H1 (cell line): ENCODE results near the gene SNX3. TPM values are rescaled to one million over a fixed set of nuclear protein-coding genes. Genes with fewer than 3 reads are reported as not detected.

Source experiments
- CTCF ChIA-PET: fragments of 300-600 bp; sonication (Branson Sonifier 250); formaldehyde crosslinking; loops from one replicate; lab custom pipeline; 2021; ENCODE audit not compliant: partially characterized antibody; lab: Charles Lee
- POLR2A ChIA-PET: fragments of 300-600 bp; sonication (Branson Sonifier 250); formaldehyde crosslinking; loops from one replicate; lab custom pipeline; 2021; ENCODE audit warnings: inconsistent platforms; ENCODE audit not compliant: partially characterized antibody; lab: Charles Lee
- DNase-seq, 2 experiments: peaks; one replicate each; pipeline versions ENCODE4 v3.0.0 to v3.0.0-alpha.2; 2010 to 2022; ENCODE audit warnings: low spot score in 2 of 2, low read depth in 1 of 2, mixed read lengths in 1 of 2
- FAIRE-seq: peaks from 2 replicates; lab custom pipeline; 2011; peaks lifted over from hg19 to GRCh38; lab: Jason Lieb, UNC
- H2AFZ ChIP-seq: 2 replicates; pipeline ENCODE4 v1.8.1; 2012; ENCODE audit warnings: low read length, inconsistent platforms
- H2AK5ac ChIP-seq: 2 replicates; pipeline ENCODE4 v1.6.1; 2013; ENCODE audit warnings: low read depth, low read length
- H2BK120ac ChIP-seq: replicated peaks from 2 replicates; pipeline ENCODE3; 2013; ENCODE audit warnings: low read depth, low read length, inconsistent platforms
- H2BK12ac ChIP-seq: 2 replicates; pipeline ENCODE4 v1.6.1; 2013; ENCODE audit warnings: low read depth, low read length
- H2BK15ac ChIP-seq: 2 replicates; pipeline ENCODE4 v1.6.1; 2013; ENCODE audit warnings: low read length
- H2BK20ac ChIP-seq: 2 replicates; pipeline ENCODE4 v1.6.1; 2013; ENCODE audit warnings: low read length
- H2BK5ac ChIP-seq: 2 replicates; pipeline ENCODE4 v1.6.1; 2013; ENCODE audit warnings: low read depth, low read length
- H3K14ac ChIP-seq: 2 replicates; pipeline ENCODE4 v1.6.1; 2013; ENCODE audit warnings: inconsistent platforms; ENCODE audit not compliant: insufficient read length
- H3K18ac ChIP-seq: 2 replicates; pipeline ENCODE4 v1.6.1; 2013; ENCODE audit warnings: low read length; ENCODE audit errors: extremely low read depth
- H3K23ac ChIP-seq: 2 replicates; pipeline ENCODE4 v1.6.1; 2013; ENCODE audit warnings: inconsistent platforms; ENCODE audit not compliant: insufficient read length
- H3K23me2 ChIP-seq: 2 replicates; pipeline ENCODE4 v1.6.1; 2013; ENCODE audit warnings: low read depth, low read length
- H3K27ac ChIP-seq: 2 replicates; pipeline ENCODE4 v1.6.1; 2011; ENCODE audit warnings: low read depth, low read length, inconsistent platforms
- H3K27me3 ChIP-seq, 4 experiments: replicated peaks in 1 of 4; 1 replicate in 1 of 4; 2 replicates in 3 of 4; pipeline versions ENCODE4 v1.6.1 to v1.8.1; 2011 to 2013; ENCODE audit warnings: low read length in 3 of 4, mild to moderate bottlenecking in 3 of 4, inconsistent platforms in 2 of 4, mixed read lengths in 2 of 4, moderate library complexity in 1 of 4; ENCODE audit not compliant: control insufficient read depth in 3 of 4, insufficient read depth in 3 of 4; ENCODE audit errors: extremely low read depth in 1 of 4
- H3K36me3 ChIP-seq, 4 experiments: 2 replicates each; pipeline versions ENCODE4 v1.6.1 to v1.8.1; 2011 to 2013; ENCODE audit warnings: mild to moderate bottlenecking in 4 of 4, low read length in 3 of 4, moderate library complexity in 2 of 4, control low read depth in 1 of 4, inconsistent platforms in 1 of 4; ENCODE audit not compliant: insufficient read depth in 4 of 4, control insufficient read depth in 2 of 4
- H3K4ac ChIP-seq: replicated peaks from 2 replicates; pipeline ENCODE3; 2013; ENCODE audit warnings: low read length, low read depth, mixed read lengths, inconsistent platforms; ENCODE audit not compliant: insufficient read length
- H3K4me1 ChIP-seq, 4 experiments: replicated peaks in 1 of 4; 1 replicate in 1 of 4; 2 replicates in 3 of 4; pipeline versions ENCODE4 v1.6.1 to v1.8.1; 2011 to 2013; ENCODE audit warnings: low read length in 3 of 4, inconsistent platforms in 2 of 4, mixed read lengths in 1 of 4; ENCODE audit not compliant: insufficient read depth in 4 of 4, control insufficient read depth in 3 of 4
- H3K4me2 ChIP-seq, 2 experiments: 2 replicates each; pipeline versions ENCODE4 v1.6.1 to v1.8.1; 2011 to 2013; ENCODE audit warnings: low read depth in 2 of 2, low read length in 2 of 2, control low read depth in 1 of 2, inconsistent platforms in 1 of 2, mild to moderate bottlenecking in 1 of 2; ENCODE audit not compliant: insufficient read depth in 1 of 2
- H3K4me3 ChIP-seq, 4 experiments: fragments of 200-600, 300-600 bp in 1 of 4; sonication (generic), shearing (Covaris generic), sonication (Bioruptor Twin) in 1 of 4; 2 replicates each; pipeline versions ENCODE4 v1.5.1 to v1.8.1; 2011 to 2016; ENCODE audit warnings: low read length in 4 of 4, low read depth in 3 of 4, control low read depth in 2 of 4, inconsistent platforms in 2 of 4, mild to moderate bottlenecking in 2 of 4, mixed read lengths in 1 of 4, moderate library complexity in 1 of 4; ENCODE audit not compliant: insufficient read depth in 2 of 4; ENCODE audit errors: extremely low read depth in 1 of 4
- H3K56ac ChIP-seq: replicated peaks from 2 replicates; pipeline ENCODE3; 2013; ENCODE audit warnings: low read depth, mild to moderate bottlenecking, mixed read lengths, low read length, inconsistent platforms; ENCODE audit not compliant: insufficient read length
- H3K79me1 ChIP-seq: 2 replicates; pipeline ENCODE4 v1.6.1; 2013; ENCODE audit warnings: low read depth, low read length, control low read depth
- H3K79me2 ChIP-seq, 2 experiments: 2 replicates each; pipeline versions ENCODE4 v1.6.1 to v1.8.1; 2012 to 2013; ENCODE audit warnings: low read length in 2 of 2, mild to moderate bottlenecking in 2 of 2, inconsistent platforms in 1 of 2; ENCODE audit not compliant: insufficient read depth in 2 of 2, control insufficient read depth in 1 of 2
- H3K9ac ChIP-seq, 4 experiments: replicated peaks in 1 of 4; 1 replicate in 1 of 4; 2 replicates in 3 of 4; pipeline versions ENCODE4 v1.6.1 to v1.8.1; 2011 to 2013; ENCODE audit warnings: low read depth in 3 of 4, low read length in 3 of 4, control low read depth in 2 of 4, mild to moderate bottlenecking in 2 of 4, moderate library complexity in 2 of 4, inconsistent platforms in 1 of 4; ENCODE audit errors: extremely low read depth in 1 of 4
- H3K9me3 ChIP-seq, 2 experiments: 2 replicates each; pipeline versions ENCODE4 v1.6.1 to v1.8.1; 2012 to 2013; ENCODE audit warnings: mild to moderate bottlenecking in 2 of 2, moderate library complexity in 2 of 2, control low read depth in 1 of 2, inconsistent platforms in 1 of 2, low read depth in 1 of 2, low read length in 1 of 2, mixed read lengths in 1 of 2; ENCODE audit not compliant: insufficient read depth in 2 of 2
- H4K20me1 ChIP-seq, 2 experiments: replicated peaks in 1 of 2; 2 replicates each; pipeline versions ENCODE3 to v1.8.1; 2011 to 2013; ENCODE audit warnings: inconsistent platforms in 2 of 2, low read length in 2 of 2, mild to moderate bottlenecking in 1 of 2; ENCODE audit not compliant: insufficient read depth in 2 of 2, control insufficient read depth in 1 of 2
- H4K5ac ChIP-seq: 2 replicates; pipeline ENCODE4 v1.6.1; 2013; ENCODE audit warnings: low read length, low read depth, mixed read lengths, inconsistent platforms; ENCODE audit not compliant: insufficient read length
- H4K8ac ChIP-seq: 2 replicates; pipeline ENCODE4 v1.8.0; 2013; ENCODE audit warnings: mild to moderate bottlenecking, moderate library complexity, low read length, inconsistent platforms; ENCODE audit not compliant: insufficient read depth; ENCODE audit errors: extremely low read depth
- H4K91ac ChIP-seq: replicated peaks from 2 replicates; pipeline ENCODE3; 2013; ENCODE audit warnings: low read length, mixed read lengths, inconsistent platforms; ENCODE audit not compliant: insufficient read length
- ASH2L ChIP-seq: fragments of 200-600, 300-600 bp; sonication (generic); IDR thresholded peaks from one replicate; pipeline ENCODE4 v1.7.1; 2017; ENCODE audit warnings: low read length
- BRCA1 ChIP-seq: IDR thresholded peaks from 2 replicates; pipeline ENCODE4 v1.6.1; 2012; ENCODE audit warnings: low read depth, low read length, improper control_type of control experiment
- CTBP2 ChIP-seq: IDR thresholded peaks from 2 replicates; pipeline ENCODE4 v1.7.0; 2011; ENCODE audit warnings: borderline replicate concordance, mild to moderate bottlenecking, moderate library complexity, mixed read lengths, low read length; ENCODE audit not compliant: insufficient read depth, insufficient read length
- E2F6 ChIP-seq: IDR thresholded peaks from 2 replicates; pipeline ENCODE4 v1.6.1; 2012; ENCODE audit warnings: inconsistent platforms
- HDAC2 ChIP-seq, 2 experiments: fragments of 300-600 bp in 1 of 2; sonication (generic) in 1 of 2; IDR thresholded peaks; 2 replicates each; pipeline ENCODE4 v1.6.1; 2011 to 2012; ENCODE audit warnings: low read depth in 2 of 2, low read length in 2 of 2, mild to moderate bottlenecking in 2 of 2, moderate library complexity in 2 of 2, borderline replicate concordance in 1 of 2, inconsistent platforms in 1 of 2
- KDM4A ChIP-seq: IDR thresholded peaks from one replicate; pipeline ENCODE4 v1.7.1; 2012; ENCODE audit warnings: low read depth, mild to moderate bottlenecking, moderate library complexity, low read length, inconsistent platforms; ENCODE audit not compliant: severe bottlenecking
- SUZ12 ChIP-seq: fragments of 200-600 bp; sonication (generic); IDR thresholded peaks from 2 replicates; pipeline ENCODE4 v1.6.1; 2012; ENCODE audit warnings: mild to moderate bottlenecking, inconsistent platforms, low read length, moderate library complexity, mixed read lengths
- TEAD4 ChIP-seq: IDR thresholded peaks from 2 replicates; pipeline ENCODE4 v1.6.1; 2012; ENCODE audit warnings: low read depth, low read length, inconsistent platforms, mixed read lengths
- WGBS, 2 experiments: shearing (Covaris generic) in 1 of 2; methylation state at CpG; one replicate each; pipeline versions ENCODE4 v1.1.6 to v1.1.7; 2013 to 2015; ENCODE audit warnings: low lambda C conversion rate in 2 of 2, mixed read lengths in 2 of 2, inconsistent platforms in 1 of 2, low coverage in 1 of 2, missing lambda C conversion rate in 1 of 2; ENCODE audit not compliant: insufficient replicate concordance in 2 of 2, insufficient coverage in 1 of 2, insufficient read length in 1 of 2; ENCODE audit errors: extremely low coverage in 1 of 2, missing lambda C conversion rate in 1 of 2; 5-methylcytosine and 5-hydroxymethylcytosine counted together
- polyA plus RNA-seq, 7 experiments: library from polyadenylated mRNA; depleted of rRNA in 3 of 7; stranded (reverse) in 5 of 7; unstranded in 2 of 7; fragments of >200 nt in 5 of 7; fragments of 200-250 nt in 2 of 7; gene quantifications; 1 replicate in 5 of 7; 2 replicates in 1 of 7; 4 replicates in 1 of 7; pipeline versions ENCODE4 v1.2.1 to v1.2.3, GENCODE V29; 2011 to 2013; ENCODE audit warnings: missing spikeins in 2 of 7, mixed read lengths in 2 of 7
- total RNA-seq: library from RNA; stranded (reverse); fragmentation: NEBNext Ultra II Directional; extraction: Animal tissue kit (Norgen Biotek cat#: 25700); gene quantifications from 2 replicates; pipeline ENCODE4 v1.2.1, GENCODE V29; 2021

Gene SNX3
- total and polyA plus RNA-seq, 2 of the 8 experiments (the other 6 are each of a cell fraction or from before 2014, with no cell fraction given): 72.5 to 150 TPM

DNA sequence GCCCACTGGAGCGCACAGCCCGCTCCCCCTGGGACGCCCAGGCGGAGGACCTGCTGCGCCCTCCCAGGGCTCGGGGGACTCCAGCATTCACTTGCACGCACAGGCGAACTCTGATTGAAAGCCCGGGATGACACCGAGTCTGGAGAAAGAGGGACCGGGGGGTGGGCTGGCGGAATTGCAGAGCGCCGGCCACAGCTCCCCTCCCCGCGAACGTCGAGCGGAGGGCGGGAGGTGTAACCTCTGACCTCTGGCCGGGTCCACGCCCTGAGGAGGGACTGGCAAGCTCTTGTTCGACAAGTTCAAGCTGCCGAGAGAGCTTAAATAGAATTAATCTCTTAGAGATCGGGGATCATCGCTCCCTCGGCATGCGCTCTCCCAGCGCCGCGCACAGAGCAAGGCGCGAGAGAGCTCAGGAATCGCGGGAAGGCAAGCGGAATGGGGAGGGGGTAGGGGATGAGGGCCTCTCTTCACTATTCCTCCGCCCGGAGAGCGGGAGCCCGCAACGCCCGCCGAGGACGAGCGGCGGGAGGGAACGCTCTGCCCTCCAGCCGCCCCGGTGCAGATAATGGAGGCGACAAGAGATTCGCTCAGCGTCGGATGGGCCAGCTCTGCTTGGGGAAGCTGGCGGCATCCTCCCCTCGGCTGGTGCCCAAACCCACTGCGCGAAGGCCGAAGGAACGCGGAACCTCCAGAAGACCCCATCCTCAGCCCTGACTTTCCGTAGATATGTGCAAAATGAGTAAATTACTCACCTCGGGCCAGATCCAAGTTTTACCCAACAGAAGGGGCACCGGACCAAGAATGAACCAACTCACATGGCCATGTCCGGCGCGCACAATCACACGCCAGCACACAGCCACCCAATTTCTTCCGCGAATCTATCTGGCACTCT, 95.8 kb downstream of the SNX3 start:
- H3K79me2 ChIP-seq: no peaks in the 10 kb centered on the region
- peaks cover 7% of the 10 kb centered on the region; the same call in 1 of the 2 replicates for H3K23me2 ChIP-seq
- peak overlapping the region; percentile 75; the same call in 1 of the 2 replicates for H2BK12ac ChIP-seq
- peak overlapping the region; percentile 24; the same call in 1 of the 2 replicates for H3K18ac ChIP-seq
- no peak overlapping the region for H3K27ac ChIP-seq
- peak overlapping the region; percentile 76 to 83 for H3K4me2 ChIP-seq
- H3K36me3 ChIP-seq: peaks cover 0 to 5% (median 0%) of the 10 kb centered on the region in 4 experiments; a peak in 1 of 8 replicates
- no peak overlapping the region for H2BK120ac ChIP-seq
- peaks cover 97 to 100% (median 100%) of the 10 kb centered on the region in 4 experiments for H3K27me3 ChIP-seq
- FAIRE-seq (no peak), DNase-seq (peak in 1 of 2 experiments; percentile 80)
- WGBS, 2 experiments: 3% methylated on average over 37 of the region's 69 CpGs; no CpG with 5 or more reads in 1 of the 2 experiments
- no peak overlapping the region for H3K4ac ChIP-seq
- no peak overlapping the region for H3K56ac ChIP-seq
- no peaks in the 10 kb centered on the region for H3K9me3 ChIP-seq
- no peak overlapping the region for H4K5ac ChIP-seq
- H3K14ac ChIP-seq: no peak overlapping the region
- H3K79me1 ChIP-seq: no peaks in the 10 kb centered on the region
- H2AFZ ChIP-seq: no peak overlapping the region
- H4K20me1 ChIP-seq: peaks cover 20 to 30% of the 10 kb centered on the region in 2 experiments
- no peak overlapping the region for H3K9ac ChIP-seq
- H3K4me3 ChIP-seq: peak overlapping the region; percentile 26 to 49 (median 34); a peak in 7 of 8 replicates
- H3K23ac ChIP-seq: no peak overlapping the region
- ChIA-PET CTCF (interaction anchor here (0.8 to 10.8 kb wide), 13 partner anchors 9 to 327 kb away, joined by 3 to 85 read pairs (median 5); no protein-coding TSS in a partner anchor), POLR2A (interaction anchor here (0.7 to 1.6 kb wide), 6 partner anchors 9 to 46 kb away, joined by 3 to 6 read pairs (median 4); no protein-coding TSS in a partner anchor)
- H2BK15ac ChIP-seq: no peak overlapping the region
- no peak overlapping the region for H4K91ac ChIP-seq
- no peak overlapping the region; the same call in 1 of the 2 replicates for H4K8ac ChIP-seq
- peak overlapping the region; percentile 48; the same call in 1 of the 2 replicates for H2BK20ac ChIP-seq
- no peak overlapping the region for H2AK5ac ChIP-seq
- no peak overlapping the region for H2BK5ac ChIP-seq
- peaks cover 10 to 54% (median 34%) of the 10 kb centered on the region in 4 experiments for H3K4me1 ChIP-seq
- TF ChIP-seq BRCA1 (no peak), E2F6 (peak; percentile 87), SUZ12 (peak; percentile 70), HDAC2 (IDR thresholded peaks at IDR 0.05; ENCODE audit: borderline replicate concordance in 1 of 2, low read depth in 2 of 2, low read length in 2 of 2) (no peak), TEAD4 (no peak), CTBP2 (peak; percentile 76), ASH2L (peak; percentile 51), KDM4A (peak; percentile 79)
